Esophagus squamous epithelium (tissue), 5 donors: ENCODE results near the gene AADACL2. TPM values are rescaled to one million over a fixed set of nuclear protein-coding genes. Genes with fewer than 3 reads are reported as not detected.

Source experiments
- DNase-seq: peaks from one replicate; lab custom pipeline; 2025; lab: John Stamatoyannopoulos, UW
- H3K27ac ChIP-seq, 4 donors: fragments of 200-600 bp; sonication (generic); one replicate each; pipeline ENCODE4 v1.5.1; 2016 to 2019; ENCODE audit warnings: mild to moderate bottlenecking in 1 of 4
- H3K27me3 ChIP-seq, 4 donors: fragments of 200-600 bp; sonication (generic); 1 replicate in 3 of 4; 2 replicates in 1 of 4; pipeline versions ENCODE4 v1.5.1 to v1.6.0; 2017 to 2021; ENCODE audit warnings: antibody characterized with exemption in 1 of 4
- H3K36me3 ChIP-seq, 3 donors: fragments of 200-600 bp; sonication (generic); one replicate each; pipeline ENCODE4 v1.5.1; 2016 to 2019
- H3K4me1 ChIP-seq, 3 donors: fragments of 200-600 bp; sonication (generic); one replicate each; pipeline ENCODE4 v1.5.1; 2017 to 2019
- H3K4me3 ChIP-seq, 4 donors: fragments of 200-600 bp; sonication (generic); 1 replicate in 3 of 4; 2 replicates in 1 of 4; pipeline ENCODE4 v1.5.1; 2016 to 2019; ENCODE audit warnings: mild to moderate bottlenecking in 2 of 4, moderate library complexity in 1 of 4
- H3K9me3 ChIP-seq, 3 donors: fragments of 200-600 bp; sonication (generic); one replicate each; pipeline ENCODE4 v1.5.1; 2016 to 2019
- POLR2A ChIP-seq, 4 donors: fragments of 450-650 bp; IDR thresholded peaks; one replicate each; pipeline ENCODE4 v1.6.1; 2017; ENCODE audit warnings: antibody characterized with exemption in 4 of 4, mild to moderate bottlenecking in 4 of 4, moderate library complexity in 3 of 4
- WGBS, 2 donors: methylation state at CpG; one replicate each; pipeline ENCODE4 v1.1.5; 2018; 5-methylcytosine and 5-hydroxymethylcytosine counted together
- intact Hi-C: fragments of 100-400 bp; cut with DNase I; formaldehyde crosslinking; loops from one replicate; pipeline ENCODE4 v1.15.0; 2022
- total RNA-seq, 4 donors: library from RNA; depleted of rRNA; stranded (reverse); fragments of >200 nt; gene quantifications; one replicate each; pipeline ENCODE4 v1.1.0, GENCODE V29; 2016
- TF ChIP-seq, protein P1 (sequence below), 6 experiments: fragments of 450-650 bp in 4 of 6; fragments of 200-600 bp in 2 of 6; sonication (generic) in 2 of 6; IDR thresholded peaks; one replicate each; pipeline ENCODE4 v1.5.1; 2016 to 2019; ENCODE audit warnings: antibody characterized with exemption in 6 of 6, mild to moderate bottlenecking in 4 of 6, moderate library complexity in 4 of 6
- donor health status: DM: yes; HTN: yes; CAD: no.

The AADACL2 gene
- total RNA-seq, 4 donors from 2014 or later = 0.18 to 0.47 (median 0.19) TPM; not detected in 1

DNA sequence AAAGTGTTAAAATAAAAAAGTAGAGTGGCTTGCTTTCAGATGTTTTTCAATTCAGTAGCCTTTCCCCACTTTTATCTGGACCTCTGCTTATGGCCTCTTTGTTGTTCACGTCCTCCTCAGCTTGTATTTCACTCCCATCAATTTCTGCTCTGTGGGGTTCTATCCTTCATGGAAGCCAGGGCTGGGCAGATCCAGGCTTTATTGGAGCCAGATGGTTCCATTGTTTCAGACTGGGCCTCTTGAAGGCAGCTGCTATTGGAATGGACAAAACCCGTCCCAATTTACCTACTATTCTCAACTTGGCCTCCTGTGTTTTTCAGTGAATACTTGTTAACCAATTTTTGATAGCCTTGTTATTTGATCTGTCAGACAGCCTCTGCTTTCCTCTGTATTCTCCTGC, 10.9 kb upstream of the AADACL2 start:
- WGBS, 2 donors = 78 to 86% methylated on average over 2 of the region's 2 CpGs
- Histone ChIP-seq H3K36me3 (no peaks in the 10 kb centered on the region), H3K9me3 (no peaks in the 10 kb centered on the region), H3K27ac (no peak overlapping the region), H3K4me1 (no peaks in the 10 kb centered on the region), H3K27me3 (no peaks in the 10 kb centered on the region), H3K4me3 (no peak overlapping the region)
- TF ChIP-seq, protein P1, sequence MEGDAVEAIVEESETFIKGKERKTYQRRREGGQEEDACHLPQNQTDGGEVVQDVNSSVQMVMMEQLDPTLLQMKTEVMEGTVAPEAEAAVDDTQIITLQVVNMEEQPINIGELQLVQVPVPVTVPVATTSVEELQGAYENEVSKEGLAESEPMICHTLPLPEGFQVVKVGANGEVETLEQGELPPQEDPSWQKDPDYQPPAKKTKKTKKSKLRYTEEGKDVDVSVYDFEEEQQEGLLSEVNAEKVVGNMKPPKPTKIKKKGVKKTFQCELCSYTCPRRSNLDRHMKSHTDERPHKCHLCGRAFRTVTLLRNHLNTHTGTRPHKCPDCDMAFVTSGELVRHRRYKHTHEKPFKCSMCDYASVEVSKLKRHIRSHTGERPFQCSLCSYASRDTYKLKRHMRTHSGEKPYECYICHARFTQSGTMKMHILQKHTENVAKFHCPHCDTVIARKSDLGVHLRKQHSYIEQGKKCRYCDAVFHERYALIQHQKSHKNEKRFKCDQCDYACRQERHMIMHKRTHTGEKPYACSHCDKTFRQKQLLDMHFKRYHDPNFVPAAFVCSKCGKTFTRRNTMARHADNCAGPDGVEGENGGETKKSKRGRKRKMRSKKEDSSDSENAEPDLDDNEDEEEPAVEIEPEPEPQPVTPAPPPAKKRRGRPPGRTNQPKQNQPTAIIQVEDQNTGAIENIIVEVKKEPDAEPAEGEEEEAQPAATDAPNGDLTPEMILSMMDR (IDR thresholded peaks at IDR 0.05) = no peak
- TF ChIP-seq POLR2A (IDR thresholded peaks at IDR 0.05) = no peak
- intact Hi-C loops = no loop called here
- DNase-seq = no peak

DNA sequence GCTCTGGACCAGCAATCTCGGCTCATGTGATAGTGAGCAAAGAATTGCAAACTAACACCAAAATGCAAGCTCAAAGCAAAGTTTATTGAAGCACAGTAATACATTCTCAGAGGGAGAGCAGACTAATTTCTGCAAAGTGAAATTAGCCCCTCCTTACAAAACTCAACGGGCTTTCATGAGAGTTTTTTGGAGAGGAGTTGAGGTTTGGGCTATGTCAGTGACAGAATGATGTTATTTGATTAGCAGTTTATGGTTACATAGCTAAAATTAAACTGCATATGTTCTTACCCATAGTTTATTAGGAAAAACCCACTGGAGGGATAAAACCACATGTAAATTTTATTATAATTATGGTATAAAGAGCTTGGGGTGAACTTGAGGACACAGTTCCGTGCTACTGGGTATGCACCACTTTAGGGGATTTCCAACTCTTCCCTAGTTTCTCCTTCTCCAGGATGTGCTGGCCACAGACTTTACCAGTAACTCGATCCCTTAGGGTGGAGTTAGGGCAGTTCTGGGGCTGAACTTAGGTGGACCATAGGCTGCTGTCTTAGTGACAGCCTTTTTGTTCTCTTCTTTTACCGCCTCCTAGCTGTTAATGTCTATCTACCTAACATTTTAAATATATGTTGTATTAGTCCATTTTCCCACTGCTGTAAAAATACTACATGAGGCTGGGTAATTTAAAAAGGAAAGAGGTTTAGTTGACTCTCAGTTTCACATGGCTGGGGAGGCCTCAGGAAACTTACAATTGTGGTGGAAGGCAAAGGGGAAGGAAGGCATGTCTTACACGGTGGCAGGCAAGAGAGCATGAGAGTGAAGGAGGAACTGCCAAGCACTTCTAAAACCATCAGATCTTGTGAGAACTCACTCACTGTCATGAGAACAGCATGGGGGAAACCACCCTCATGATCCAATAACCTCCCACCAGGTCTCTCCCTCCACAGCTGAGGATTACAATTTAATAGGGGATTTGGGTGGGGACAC, 8.9 kb upstream of the AADACL2 start:
- Histone ChIP-seq H3K4me3 (no peak overlapping the region), H3K36me3 (no peaks in the 10 kb centered on the region), H3K4me1 (no peaks in the 10 kb centered on the region), H3K27ac (no peak overlapping the region), H3K27me3 (no peaks in the 10 kb centered on the region), H3K9me3 (no peaks in the 10 kb centered on the region)
- intact Hi-C loops = no loop called here
- TF ChIP-seq, protein P1 (IDR thresholded peaks at IDR 0.05) = no peak
- TF ChIP-seq POLR2A (IDR thresholded peaks at IDR 0.05) = no peak
- 67 to 78% methylated on average over 6 of the region's 6 CpGs for WGBS, 2 donors
- no peak for DNase-seq

DNA sequence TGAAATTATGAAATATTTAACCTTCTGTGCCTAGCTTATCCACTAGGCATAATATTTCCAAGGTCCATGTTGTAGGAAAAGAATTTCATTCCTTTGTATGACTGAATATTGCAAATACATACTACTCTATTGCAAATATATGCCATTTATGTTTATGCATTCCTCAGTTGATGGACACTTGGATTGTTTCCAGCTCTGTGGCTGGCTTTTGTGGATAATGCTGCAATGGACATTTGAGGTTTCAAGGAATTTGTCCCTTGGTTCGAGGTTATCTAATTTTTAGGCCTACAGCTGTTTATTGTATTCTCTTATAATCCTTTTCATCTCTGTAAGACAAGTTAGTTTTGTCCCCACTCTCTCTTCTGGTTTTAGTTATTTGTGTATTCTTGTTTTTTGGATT, 7.7 kb upstream of the AADACL2 start:
- TF ChIP-seq, protein P1 (IDR thresholded peaks at IDR 0.05) = no peak
- no peak for TF ChIP-seq POLR2A (IDR thresholded peaks at IDR 0.05)
- no peaks in the 10 kb centered on the region for H3K36me3 ChIP-seq
- no peaks in the 10 kb centered on the region for H3K27me3 ChIP-seq
- WGBS, 2 donors = 43 to 63% methylated on average over 1 of the region's 1 CpG
- no peak overlapping the region for H3K4me3 ChIP-seq
- H3K9me3 ChIP-seq = no peaks in the 10 kb centered on the region
- intact Hi-C loops = no loop called here
- H3K4me1 ChIP-seq = no peaks in the 10 kb centered on the region
- no peak overlapping the region for H3K27ac ChIP-seq
- DNase-seq = no peak

DNA sequence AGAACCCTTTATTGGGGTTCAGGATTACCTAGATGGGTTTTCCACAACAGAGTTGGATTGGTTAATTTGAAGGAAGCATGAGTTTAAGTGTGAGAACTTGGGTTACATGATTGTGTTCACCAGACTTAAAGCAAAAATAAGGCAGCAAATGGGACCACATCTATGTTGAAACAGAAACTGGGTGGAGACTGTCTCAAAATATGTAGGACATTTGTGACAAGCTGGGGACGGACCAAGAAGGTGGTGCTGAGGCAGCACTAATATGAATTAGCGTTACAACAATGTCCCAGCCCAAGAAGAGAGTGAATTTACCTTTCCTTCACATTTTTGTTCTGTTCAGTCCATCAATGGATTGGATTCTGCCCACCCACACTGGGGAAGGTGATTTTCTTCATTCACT, 866 bp upstream of the AADACL2 start:
- no peaks in the 10 kb centered on the region for H3K9me3 ChIP-seq
- no peak overlapping the region for H3K27ac ChIP-seq
- intact Hi-C loops = no loop called here
- H3K27me3 ChIP-seq = no peaks in the 10 kb centered on the region
- no peak for DNase-seq
- TF ChIP-seq POLR2A (IDR thresholded peaks at IDR 0.05) = no peak
- TF ChIP-seq, protein P1 (IDR thresholded peaks at IDR 0.05) = no peak
- WGBS, 2 donors = 80 to 88% methylated on average over 2 of the region's 2 CpGs
- H3K4me3 ChIP-seq = no peak overlapping the region
- peaks cover 0 to 4% (median 0%) of the 10 kb centered on the region in 3 donors for H3K4me1 ChIP-seq
- H3K36me3 ChIP-seq = no peaks in the 10 kb centered on the region

DNA sequence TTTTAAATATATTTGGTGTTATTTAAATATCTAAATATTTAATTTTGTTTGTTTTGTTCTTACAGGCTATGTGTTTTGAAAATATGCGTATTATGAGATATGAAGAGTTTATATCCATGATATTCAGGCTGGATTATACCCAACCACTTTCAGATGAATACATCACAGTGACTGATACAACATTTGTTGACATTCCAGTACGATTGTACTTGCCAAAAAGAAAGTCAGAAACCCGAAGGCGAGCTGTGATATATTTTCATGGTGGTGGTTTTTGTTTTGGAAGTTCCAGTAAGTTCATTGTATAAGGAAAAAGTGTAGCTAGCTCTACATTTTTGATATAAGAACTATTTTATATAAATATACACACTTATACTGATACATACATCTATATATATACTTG, 6.9 kb downstream of the AADACL2 start:
- Histone ChIP-seq H3K27me3 (no peaks in the 10 kb centered on the region), H3K27ac (no peak overlapping the region), H3K9me3 (no peaks in the 10 kb centered on the region), H3K36me3 (no peaks in the 10 kb centered on the region), H3K4me3 (no peak overlapping the region), H3K4me1 (peaks cover 0 to 6% (median 0%) of the 10 kb centered on the region in 3 donors)
- intact Hi-C loops = no loop called here
- DNase-seq = no peak
- no peak for TF ChIP-seq POLR2A (IDR thresholded peaks at IDR 0.05)
- TF ChIP-seq, protein P1 (IDR thresholded peaks at IDR 0.05) = no peak
- WGBS, 2 donors = 28 to 49% methylated on average over 4 of the region's 4 CpGs
